A172 (cell line): Measurements from ENCODE around the gene YIPF1. TPM values are rescaled to one million over a fixed set of nuclear protein-coding genes. Genes with fewer than 3 reads are reported as not detected.
"Not testable (repeated sequence)": the region's sequence is repeated elsewhere in the genome, so short reads cannot be mapped to it uniquely, and the experiment has no call there.

Experiments used
- DNase-seq: peaks from one replicate; pipeline ENCODE4 v3.0.0-alpha.2; 2015; ENCODE audit warnings: low spot score
- total RNA-seq: library from RNA; depleted of rRNA; stranded (reverse); fragments of >200 nt; shearing (Covaris generic); gene quantifications from 2 replicates; pipeline ENCODE4 v1.2.3, GENCODE V29; 2014; rRNA removed

The YIPF1 gene
- total RNA-seq, 1 experiment from 2014 or later: 24.8 TPM

DNA sequence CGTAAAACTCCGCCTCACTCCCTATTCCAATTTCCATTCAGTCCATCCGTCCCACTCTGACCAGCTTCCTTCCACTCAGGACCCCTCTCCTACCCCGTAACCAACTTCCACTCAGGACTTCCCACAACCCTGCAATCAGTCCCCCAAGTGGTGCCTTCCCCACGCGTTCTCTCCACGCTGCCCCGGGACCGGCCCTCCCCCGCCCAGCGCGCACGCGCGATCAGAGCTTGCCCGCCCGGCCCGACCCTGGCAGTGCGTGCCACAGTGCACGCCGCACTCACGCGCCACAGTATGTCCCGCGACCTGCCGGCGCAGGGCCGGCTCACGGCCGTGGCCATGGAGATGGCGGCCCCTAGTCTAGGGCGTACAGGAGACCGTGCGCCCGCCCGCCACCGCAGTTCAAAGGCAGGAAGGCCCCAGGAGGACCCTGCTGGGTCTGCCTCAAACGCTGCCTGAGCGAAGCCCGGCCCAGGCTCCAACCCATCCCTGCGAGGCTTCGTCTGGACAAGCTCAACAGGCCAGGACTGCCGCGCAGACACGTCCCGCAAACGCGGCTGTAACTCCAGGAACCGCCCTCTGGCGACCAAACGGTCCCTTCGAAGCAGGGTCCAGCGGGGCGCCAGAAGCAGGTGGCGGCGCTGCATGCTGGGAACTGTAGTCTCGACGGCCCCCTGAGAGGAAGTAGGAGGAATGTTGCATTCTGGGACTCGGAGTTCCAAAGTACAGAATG is 51.5 kb downstream of the YIPF1 start, which contains the start of gene NDC1:
TSS of gene NDC1 (minus strand) at position 373 of the 730 bp plus-strand sequence. CDS start at position 338, 35 bp downstream.
- peak; percentile 93 for DNase-seq

DNA sequence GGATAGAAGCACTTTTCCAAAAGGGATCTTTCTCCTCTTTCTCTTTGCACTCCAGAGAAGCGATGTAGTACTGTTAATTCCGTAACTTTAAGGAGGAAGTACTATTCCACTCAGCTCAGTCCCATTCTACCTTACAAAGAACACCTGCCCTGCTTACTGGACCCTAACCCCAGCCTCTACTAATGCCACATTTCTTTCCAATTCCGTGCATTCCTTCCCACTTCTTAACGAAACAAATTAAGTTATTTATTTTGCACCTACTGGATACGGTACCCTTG is 52.0 kb downstream of the YIPF1 start:
- DNase-seq: peak; percentile 9

DNA sequence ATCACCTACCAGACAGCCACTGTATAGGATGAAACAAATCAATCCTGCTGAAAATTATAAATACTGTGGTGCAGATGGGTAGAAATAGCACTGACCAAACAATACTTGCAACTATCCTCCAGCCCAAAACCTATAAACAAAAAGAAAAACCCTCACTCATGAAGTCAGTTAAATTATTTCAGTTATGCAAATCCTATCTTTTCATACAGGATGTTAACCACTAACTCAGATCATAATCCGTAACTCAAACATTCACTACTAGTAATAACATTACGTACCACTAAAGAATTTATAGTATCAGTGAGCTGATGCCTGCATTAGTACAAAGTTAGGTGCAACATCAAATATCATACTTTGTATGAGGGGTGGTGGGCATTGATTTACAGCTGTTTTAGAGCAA is 54.1 kb downstream of the YIPF1 start:
- no peak for DNase-seq

DNA sequence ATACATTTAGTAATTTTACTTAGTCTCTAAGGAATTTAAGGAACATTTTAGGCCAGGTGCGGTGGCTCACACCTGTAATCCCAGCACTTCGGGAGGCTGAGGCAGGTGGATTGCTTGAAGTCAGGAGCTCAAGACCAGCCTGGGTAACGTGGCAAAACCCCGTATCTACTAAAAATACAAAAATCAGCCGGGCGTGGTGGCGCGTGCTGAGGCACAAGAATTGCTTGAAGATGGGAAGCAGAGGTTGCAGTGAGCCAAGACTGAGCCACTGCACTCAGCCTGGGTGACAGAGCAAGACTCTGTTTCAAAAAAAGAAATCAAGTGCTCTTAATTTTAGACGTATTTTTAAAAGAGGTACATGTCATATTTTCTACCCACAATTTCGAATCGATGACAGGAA is 54.8 kb downstream of the YIPF1 start:
- no peak for DNase-seq

DNA sequence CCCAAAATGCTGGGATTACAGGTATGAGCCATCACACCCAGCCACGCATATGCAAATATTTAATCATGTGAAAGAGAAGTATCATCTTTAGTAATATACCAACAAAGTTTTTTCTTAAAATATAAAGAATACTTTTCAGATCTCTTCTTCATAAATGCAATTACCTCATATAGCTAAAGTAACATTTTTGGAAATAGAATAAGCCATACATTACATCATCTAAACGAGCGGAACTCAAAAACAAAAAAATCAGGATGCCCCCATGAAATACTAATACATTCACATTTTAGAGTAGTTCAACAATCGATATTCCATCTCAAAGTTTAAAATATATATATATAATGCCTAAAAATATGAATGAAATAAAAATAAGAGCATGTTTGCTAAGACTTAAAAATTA is 56.2 kb downstream of the YIPF1 start:
- no peak for DNase-seq

DNA sequence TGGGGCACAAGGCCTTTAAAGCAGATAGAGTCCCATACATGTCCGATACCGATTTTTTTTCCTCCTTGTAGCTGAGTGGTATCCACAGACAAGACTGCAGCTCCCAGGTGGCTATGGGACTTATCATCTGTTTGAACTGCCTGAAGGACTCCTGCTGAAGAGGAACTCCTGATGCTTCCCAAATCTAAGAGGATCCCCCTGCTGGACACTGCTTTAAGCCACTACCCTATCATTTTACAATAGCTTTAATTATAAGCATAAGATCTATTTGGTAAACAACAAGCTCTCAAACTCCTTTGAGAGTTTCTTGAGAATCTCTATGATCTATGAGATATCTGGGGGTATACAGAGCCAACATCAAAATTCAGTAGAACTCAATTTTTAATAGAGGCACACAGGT is 63.2 kb downstream of the YIPF1 start:
- DNase-seq: no peak

DNA sequence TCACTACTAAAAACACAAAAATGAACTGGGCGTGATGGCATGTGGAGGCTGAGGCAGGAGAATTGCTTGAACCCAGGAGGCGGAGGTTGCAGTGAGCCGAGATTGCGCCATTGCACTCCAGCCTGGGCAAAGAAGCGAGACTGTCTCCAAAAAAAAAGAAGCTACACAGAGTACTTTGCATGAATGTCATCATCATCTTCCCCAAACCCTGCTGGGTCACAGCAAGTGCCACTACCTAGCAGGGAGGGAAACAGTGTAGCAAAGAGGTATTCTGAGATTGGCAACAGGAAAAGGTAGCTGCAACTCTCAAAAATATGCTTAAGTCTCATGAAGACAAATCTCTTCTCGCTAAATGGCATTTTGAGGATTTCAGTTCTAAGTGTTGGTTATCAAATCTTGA is 64.3 kb downstream of the YIPF1 start:
- DNase-seq: no peak

DNA sequence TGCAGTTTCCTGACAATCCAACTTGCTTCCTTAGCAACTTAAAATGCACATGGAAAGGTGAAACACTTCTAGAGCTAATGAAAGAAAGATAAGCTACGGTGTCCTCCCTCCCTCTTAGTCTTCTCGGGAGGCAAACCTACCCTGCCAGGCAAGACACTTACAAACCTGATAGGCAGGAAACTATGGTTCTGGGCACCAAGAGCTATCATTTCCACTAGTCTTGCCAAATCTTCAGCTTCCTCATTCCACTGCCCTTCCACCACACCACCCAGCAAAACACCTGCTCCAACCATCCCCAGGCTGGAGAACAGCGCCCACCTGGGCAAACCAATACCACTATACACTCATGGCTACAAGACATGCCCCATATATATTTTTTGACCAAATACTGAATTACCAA is 66.7 kb downstream of the YIPF1 start:
- DNase-seq: no peak

DNA sequence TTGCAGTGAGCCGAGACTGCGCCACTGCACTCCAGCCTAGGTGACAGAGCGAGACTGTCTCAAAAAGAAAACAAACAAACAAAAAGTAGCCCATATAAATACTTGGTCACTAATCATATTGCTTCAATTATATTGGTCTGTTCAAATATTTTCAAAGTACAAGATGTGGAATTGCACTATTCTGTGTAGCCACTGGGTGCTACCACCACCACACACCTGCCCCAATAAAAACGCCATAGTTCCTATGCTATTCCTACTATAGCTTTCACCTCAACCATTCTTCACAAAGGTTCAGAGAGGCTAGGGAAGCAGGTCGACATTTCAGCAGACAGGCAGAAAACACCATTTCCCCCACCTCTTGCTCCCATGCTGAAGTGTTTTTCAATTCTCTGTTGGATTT is 68.2 kb downstream of the YIPF1 start:
- no peak for DNase-seq

DNA sequence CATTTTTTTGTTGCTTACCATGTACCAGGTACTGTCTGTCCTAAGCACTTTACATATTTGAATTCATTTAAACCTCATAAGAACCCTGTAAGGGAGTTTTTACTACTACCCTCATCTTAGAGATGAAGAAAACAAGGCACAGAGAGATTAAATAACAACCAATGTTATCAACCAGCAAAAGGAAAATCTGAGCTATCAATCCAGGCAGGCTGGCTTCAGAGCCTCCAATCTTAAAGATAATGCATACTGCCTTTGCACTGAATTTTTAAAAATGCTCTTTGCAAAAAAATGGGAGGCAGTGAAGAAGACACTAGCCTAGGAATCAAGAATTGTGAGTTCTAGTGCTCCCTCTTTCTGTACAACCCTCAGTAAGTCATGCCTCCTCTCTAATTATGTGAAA is 70.2 kb downstream of the YIPF1 start:
- no peak for DNase-seq

DNA sequence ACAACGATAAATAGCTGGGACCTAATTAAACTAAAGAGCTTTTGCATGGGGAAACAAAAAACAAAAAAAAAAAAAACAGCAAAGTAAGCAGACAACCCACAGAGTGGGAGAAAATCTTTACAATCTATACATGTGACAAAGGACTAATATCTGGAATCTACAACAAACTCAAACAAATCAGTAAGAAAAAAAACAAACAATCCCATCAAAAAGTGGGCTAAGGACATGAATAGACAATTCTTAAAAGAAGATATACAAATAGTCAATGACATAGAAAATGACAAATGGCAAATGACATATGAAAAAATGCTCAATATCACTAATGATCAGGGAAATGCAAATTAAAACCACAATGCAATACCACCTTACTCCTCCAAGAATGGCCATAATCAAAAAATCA is 73.0 kb downstream of the YIPF1 start:
- not testable (repeated sequence) for DNase-seq

DNA sequence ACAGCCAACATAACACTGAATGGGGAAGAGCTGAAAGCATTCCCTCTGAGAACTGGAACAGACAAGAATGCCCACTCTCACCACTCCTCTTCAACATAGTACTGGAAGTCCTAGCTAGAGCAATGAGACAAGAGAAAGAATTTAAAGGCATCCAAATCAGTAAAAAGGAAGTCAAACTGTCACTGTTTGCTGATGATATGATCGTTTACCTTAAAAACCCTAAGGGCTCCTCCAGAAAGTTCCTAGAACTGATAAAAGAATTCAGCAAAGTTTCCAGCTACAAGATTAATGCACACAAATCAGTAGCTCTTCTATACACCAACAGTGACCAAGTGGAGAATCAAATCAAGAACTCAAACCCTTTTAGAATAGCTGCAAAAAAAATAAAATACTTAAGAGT is 74.1 kb downstream of the YIPF1 start:
- DNase-seq: not testable (repeated sequence)

DNA sequence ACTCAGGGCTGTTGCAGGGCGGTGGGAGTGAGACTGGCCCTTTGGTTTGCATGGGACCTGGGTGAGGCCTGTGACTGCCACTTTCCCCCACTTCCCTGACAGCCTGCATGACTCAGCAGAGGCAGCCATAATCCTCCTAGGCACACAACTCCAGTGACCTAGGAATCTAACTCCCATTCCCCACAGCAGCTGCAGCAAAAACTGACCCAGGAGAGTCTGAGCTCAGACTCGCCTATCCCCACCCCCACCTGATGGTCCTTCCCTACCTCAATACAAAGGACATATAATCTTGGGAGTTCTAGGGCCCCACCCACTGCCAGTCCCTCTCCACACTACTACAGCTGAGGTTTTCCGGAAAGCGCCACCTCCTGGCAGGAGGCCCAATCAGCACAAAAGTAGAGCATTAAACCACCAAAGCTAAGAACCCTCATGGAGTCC is 78.2 kb downstream of the YIPF1 start:
- DNase-seq: peak; percentile 48

DNA sequence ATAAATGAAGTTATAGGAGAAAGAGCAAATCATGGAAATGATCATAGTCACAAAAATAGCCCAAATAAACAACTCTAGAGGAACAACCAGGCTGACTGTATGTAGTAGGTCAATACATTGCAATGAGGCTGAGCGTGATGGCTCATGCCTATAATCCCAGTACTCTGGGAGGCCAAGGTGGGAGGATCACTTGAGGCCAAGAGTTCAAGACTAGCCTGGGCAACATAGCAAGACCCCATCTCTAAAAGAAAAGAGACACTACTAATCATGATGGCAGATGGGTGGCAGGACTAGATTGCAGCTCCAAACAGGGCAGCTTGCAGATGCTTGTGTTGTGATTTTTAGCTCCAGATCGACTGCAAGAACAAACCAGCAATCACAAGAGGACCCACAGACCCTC is 79.1 kb downstream of the YIPF1 start:
- no peak for DNase-seq

DNA sequence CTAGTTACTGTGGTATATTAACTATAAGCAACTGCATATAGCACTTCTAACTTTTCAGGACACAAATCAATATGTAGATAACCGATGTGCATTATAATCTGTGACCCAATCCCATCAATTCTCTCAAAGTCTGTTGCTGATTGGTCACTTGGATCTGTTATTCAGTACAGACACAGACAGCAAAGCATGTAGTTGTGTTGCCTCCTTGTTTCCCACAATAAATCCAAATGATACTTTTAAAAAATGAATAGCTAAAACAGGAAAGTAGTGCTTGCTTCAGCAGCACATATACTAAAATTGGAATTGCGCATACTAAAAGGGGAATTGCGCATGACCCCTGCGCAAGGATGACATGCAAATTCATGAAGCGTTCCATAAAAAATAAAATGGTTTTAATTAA is 79.6 kb downstream of the YIPF1 start:
- no peak for DNase-seq

DNA sequence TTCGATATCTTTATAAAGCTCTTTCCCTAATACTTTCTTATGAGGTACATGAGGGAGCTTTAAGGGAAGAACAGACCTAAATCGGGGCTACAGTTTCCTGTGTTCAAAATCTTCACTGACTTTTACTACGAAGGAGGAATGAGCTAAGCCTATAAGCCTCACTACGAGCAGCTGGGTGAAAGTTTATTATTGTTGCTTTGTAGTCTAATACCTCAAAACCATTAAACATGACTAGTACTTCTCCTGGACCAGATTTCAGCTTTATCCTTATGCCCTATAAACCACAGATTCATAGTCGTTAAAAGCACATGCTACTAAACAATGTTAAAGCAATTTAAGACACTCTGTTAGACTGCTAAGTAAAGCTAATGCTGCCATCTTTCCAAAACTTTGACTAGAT is 81.7 kb downstream of the YIPF1 start:
- DNase-seq: peak; percentile 3

DNA sequence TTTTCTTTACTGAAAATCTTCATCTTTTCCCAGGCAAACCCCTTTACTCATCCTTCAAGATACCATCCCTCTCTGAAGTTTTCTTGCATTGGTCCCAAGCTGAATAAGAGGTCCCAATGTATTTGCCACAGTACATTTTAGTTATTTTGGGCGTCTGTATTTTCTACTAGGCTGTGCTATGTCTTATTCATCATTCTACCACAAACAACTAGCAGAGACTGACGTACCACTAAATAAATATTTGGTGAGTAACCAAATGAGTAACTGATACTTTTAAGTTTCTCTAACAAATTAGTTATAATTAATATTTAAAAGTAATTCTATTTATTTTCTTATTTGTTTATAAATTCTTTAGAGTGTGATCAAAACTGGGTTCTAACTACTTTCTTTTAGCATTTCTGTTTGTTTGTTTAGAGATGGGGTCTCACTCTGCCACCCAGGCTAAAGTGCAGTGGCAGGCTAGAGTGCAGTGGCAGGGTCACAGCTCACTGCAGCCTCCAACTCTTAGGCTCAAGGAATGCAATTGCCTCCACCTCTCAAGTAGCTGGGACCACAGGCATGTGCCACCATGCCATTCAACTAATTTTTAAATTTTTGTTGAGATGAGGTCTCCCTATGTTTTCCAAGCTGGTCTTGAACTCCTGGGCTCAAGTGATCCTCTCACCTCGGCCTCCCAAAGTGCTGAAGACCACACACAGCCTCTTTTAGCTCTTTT is 84.6 kb downstream of the YIPF1 start:
- no peak for DNase-seq

DNA sequence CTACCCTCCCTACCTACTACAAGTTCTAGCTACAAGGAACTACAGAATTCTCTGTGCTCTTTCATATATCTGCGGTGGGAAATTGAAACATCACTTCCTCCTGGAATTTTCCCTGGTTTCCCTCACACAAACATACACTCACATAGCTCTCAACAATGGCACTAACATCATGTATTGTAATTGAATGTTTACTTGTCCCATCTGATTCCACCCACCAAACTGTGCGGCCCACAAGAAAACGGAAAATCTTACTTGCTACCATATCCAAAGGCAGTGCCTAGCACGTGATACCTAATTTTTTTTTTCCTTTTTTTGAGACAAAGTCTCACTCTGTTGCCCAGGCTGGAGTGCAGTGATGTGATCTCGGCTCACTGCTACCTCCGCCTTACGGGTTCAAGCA is 85.4 kb downstream of the YIPF1 start:
- DNase-seq: no peak

Other genes with a start within 250 kb of the YIPF1 start
- 0.14 TPM in 1 of 2 replicates, not detected in the other for gene GLIS1, start 150.6 kb downstream of the YIPF1 start, total RNA-seq
- gene NDC1, start 51.5 kb downstream of the YIPF1 start, total RNA-seq: 45.9 and 46.4 TPM in 2 replicates
- not detected in 2 replicates for gene DIO1, start 4.4 kb upstream of the YIPF1 start, total RNA-seq
- 48.2 and 69.7 TPM in 2 replicates for gene IFT25, start 55.9 kb upstream of the YIPF1 start, total RNA-seq
- 64.2 and 79.8 TPM in 2 replicates for gene LRRC42, start 56.6 kb upstream of the YIPF1 start, total RNA-seq
- not detected in 2 replicates for gene LDLRAD1, start 128.4 kb upstream of the YIPF1 start, total RNA-seq
- 233 and 290 TPM in 2 replicates for gene TMEM59, start 163.4 kb upstream of the YIPF1 start, total RNA-seq
- gene TCEANC2, start 163.8 kb upstream of the YIPF1 start, total RNA-seq: 2.6 and 3.7 TPM in 2 replicates